Right hindlimb (tissue), 1 donor: Measurements from ENCODE around the gene TEX19.
A peak's percentile ranks its signal among the peaks of the same experiment; 100 is the strongest.

ENCODE experiments used
- DNase-seq: peaks from one replicate; pipeline ENCODE4 v3.0.0-alpha.2; 2018

Gene TEX19

DNA sequence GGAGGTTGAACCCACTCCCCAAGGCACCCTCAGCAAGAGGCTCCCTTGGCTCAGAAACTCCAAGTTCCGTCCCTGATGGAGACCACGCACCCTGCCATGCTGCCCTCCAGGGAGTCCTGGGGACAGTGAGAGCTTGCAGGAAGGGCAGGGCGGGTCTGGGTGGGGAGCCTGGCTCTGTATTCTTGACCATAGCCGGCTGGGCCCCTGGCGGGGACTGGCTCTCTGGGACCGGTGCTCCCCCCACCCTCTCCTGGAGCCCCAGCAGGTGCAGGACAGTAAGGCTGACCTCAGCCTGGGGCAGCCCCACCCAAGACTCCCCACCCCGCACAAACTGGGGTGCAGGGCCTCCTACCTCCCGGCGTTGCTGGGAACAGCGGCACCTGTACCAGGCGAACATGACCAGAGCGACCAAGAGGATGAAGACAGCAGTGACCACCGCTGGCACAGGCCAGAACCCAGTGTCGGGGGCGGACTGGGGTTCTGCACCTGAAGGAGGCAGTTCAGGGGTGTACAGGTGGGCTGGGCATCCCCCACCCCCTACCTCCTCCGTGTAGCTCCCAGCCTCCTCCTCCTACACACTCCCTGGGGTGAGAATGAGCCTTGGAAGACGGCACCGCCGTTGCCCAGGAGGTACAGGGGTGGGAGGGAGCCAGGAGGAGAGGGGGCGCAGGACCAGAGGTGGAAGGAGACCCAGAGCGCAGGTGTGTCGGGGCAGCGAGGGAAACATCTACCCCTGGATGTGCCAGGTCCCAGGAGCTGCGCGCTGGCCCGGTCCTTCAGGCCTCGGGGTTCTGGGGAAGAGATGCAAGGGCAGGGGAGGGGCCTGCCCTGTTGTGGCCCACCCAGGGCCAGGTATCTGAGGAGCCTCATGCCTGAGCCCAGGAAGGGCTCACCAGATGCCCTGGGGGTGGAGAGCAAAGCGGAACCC lies 36.3 kb upstream of the TEX19 start:
- DNase-seq = no peak

DNA sequence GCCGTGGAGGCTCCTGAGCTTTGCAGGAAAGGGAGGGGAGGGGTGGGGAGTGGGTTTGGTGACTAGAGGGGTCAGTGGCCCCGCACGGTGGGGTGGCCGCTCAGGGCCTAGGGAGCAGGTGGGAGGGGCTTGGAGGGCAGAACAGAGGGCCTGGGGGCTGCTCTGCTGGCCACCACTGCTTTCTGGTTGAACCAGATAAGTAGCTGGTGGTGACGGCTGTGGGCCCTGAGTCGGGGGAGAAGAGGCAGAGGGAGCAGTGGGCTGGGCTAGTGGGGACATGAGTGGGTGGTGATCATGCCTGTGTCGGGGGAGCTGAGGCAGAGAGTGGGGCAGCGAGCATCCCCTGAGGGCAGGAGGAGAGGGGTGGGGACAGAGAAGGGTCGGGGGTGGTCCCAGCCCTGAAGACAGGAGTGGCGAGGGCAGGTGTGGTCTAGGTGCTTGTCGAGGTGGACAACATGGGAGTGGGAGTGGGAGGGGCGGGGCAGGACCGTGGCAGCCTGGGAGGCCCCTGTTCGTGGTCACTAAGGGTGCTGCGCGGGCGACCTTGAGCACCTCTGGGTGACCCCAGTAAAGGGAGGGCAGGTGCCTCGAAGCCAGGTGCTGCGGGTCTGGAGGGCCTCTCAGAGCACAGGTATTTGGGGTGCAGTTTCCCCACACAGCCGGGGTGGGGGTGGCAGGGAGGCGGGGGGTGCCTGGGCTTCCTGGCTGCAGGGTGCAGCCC lies 35.4 kb upstream of the TEX19 start:
- DNase-seq = no peak

DNA sequence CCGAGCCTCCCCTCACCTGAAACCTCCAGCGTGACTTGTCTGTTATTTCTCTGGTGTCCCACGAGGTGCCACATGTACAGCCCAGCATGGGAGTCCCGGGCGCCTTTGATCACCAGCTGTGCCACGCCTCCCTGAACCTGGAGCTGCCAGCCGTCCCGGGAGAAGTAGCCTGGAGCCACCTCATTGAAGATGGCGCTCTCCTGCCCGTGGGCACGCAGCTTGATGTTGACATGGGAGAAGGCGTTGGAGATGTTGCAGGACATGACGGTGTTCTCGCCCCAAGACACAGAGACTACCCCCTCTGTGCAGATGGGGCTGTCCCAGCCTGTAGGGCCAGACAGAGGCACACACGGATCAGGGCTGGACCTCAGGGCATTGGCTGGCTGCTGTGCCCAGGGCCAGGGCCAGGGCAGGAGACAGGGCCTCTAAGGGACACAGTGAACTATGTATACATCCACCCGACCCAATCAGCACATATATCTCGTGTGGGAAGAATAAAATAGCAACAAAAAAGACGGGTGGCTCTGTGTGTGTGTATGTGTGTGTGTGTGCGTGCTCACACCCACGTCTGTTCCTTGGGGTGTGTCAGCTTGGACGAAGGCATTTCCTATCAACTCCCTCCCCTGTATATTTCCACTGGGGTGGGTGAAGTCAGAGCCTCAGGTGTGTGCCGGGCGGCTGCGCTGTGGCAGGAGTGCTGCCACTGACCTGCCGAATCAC lies 34.3 kb upstream of the TEX19 start:
- DNase-seq = no peak

DNA sequence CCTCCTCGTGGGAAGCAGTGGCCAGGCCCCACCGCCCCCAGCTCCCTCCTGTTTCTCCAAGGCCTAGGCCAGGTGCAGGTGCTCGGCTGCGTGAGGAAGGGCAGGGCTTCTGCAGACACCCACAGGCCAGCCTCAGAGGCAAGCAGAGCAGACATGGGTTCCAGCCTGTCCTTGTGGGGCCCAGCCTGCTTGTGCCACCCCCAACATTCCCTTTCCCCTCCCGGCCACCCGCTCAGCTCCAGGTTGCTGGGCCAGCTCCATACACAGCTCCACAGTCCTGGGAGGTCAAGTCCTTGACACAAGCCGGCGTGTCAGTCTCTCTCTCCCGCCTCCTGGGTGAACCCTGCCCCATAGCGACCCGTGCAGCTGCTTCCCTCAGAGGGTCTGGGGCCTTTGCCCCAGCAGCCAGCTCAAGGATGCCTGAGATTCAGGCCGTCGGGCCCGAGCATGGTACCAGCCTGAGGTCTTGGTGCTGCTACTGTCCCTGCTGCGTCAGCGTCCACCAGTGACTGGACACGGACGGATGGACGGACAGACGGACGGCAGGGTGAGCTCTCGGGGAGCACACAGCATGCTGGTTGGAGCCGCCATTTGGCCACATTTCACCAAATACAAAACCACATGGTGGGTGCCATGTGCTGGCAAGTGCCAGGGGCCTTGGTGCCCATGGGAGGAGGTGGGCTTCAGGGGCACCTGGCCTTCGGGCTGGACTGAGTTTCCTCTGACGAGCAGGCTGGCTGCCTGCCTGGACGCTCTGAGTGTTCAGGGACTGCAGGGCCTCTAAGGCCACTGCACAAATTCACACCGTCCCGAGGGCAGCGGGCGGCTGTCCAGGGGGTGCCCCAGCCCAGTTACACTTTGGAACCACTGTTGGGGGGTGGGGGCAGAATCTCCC lies 33.5 kb upstream of the TEX19 start:
- no peak for DNase-seq

DNA sequence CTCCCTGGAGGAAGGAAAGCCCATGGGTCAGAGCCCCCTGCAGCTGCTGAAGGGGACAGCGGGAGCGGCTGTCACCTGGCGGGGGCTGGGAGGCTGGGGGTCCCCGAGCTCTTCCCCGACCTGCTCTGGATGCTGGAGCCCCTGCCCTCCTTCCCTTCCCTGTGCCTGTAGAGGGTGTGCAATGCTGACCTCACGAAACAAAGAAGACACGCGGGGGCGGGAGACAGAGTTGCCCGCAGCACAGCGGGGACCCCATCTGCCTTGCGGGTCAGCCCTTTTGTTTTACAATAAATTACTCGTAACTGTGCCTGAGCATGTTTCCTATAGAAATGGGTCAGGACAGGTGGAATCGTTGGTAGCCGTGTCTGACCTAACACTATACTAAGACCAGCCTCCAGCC lies 31.8 kb upstream of the TEX19 start:
- no peak for DNase-seq

DNA sequence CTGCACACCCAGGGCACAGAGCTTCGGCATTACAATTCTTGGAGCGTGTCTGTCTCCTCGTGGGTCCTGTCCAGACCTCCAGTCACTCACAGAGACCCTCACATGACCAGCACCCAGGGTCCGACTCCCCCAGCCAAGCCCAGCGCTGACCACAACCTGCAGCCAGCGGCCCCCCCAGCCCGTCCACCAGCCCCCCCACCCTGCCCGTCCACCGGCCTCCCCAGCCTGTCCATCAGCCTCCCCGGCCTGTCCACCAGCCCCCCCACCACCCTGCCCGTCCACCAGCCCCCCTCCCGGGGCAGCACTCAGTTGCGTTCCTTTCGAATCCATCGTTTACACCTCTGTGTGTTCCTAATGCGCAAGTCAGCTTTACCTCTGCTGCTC lies 31.3 kb upstream of the TEX19 start:
- no peak for DNase-seq

DNA sequence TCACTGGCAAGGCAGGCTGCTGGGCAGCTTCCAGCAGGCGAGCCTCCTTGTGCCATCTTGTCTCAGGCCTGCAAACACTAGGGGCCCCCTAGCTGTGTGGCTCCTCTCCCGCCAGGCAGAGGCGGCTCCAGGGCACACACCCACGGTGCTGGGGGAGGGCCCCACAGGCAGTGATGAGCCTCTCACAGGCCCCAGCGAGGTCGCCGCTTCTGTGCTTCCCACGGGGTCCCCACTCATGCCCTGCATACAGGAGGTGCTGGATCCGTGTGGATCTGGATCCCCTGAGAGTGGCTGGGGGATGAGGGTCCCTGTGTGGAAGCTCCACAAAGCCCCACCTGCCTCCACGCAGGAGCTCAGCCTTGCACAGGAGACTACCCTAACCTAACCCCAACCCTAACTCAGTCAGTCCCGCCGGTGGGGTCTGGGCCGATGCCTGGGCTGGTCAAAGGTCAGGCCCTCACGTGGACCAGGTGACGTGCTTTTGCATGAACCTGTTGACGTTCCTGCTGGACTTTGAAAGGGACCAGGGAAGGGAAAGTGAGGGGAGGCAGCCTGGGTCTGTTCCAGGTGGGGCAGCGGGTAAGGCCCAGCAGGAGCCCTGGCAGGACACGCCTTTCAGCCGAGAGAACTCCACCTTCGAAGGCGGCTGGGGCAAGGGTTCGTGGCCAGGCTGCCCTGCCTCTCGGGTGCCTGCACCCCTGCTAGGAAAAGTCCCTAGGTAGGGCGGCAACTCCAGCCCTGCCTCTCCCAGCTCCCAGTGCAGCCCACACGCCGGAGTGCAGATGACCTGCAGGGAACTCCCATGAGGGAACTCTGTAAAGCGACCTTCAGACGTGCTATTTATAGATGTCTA lies 30.7 kb upstream of the TEX19 start:
- no peak for DNase-seq

DNA sequence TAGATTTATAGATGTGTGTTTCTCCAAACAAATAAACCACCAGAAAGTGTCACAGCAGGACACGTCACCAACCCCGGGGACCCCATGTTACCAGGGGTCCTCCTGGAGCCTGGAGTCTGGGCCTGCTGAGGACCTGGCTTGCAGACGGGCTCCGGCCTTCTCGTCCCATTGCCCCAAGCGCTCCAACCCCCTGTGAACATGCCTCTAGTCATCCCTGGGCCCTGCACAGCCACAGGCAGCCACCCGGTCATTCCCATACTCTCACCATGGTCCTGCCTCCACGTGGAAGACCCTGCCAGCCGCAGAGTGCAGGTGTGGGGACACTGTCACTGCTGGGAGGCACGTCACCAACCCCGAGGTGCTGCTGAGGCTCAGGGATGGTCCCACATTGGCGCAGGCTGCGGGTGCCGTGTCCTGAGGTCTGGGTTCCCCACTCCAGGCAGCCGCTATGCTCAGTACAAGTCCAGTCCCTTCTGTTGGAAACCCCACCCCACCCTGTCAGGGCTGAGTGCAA lies 30.0 kb upstream of the TEX19 start:
- no peak for DNase-seq

DNA sequence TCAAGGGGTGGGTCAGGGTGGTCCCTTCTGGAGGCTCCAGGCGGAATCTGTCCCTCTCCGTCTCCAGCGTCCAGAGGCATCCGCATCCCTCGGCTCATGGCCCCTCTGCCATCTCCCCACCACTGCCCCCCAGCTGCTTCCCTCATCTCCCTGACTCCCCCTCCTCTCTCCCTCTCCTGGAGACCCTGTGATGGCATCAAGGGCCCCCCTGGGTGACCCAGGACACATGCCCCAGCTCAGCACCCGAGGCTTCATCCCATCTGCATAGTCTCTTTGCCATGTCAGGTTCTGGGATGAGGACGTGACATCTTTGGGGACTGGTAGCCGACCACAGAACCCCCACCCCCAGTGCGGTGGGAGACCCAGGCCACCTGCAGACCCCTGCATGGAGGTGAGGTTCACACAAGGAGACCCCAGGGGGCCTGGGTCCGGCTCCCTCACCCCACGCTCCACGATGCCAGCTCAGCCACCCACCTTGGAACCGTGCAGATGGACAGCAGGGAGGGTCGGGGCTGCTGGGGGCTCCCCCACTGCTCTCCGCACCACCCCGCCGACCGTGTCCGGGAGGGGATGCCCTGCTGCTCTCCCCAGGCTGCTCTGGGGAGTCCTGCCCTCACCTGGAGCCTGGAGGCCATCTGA lies 29.2 kb upstream of the TEX19 start:
- no peak for DNase-seq

DNA sequence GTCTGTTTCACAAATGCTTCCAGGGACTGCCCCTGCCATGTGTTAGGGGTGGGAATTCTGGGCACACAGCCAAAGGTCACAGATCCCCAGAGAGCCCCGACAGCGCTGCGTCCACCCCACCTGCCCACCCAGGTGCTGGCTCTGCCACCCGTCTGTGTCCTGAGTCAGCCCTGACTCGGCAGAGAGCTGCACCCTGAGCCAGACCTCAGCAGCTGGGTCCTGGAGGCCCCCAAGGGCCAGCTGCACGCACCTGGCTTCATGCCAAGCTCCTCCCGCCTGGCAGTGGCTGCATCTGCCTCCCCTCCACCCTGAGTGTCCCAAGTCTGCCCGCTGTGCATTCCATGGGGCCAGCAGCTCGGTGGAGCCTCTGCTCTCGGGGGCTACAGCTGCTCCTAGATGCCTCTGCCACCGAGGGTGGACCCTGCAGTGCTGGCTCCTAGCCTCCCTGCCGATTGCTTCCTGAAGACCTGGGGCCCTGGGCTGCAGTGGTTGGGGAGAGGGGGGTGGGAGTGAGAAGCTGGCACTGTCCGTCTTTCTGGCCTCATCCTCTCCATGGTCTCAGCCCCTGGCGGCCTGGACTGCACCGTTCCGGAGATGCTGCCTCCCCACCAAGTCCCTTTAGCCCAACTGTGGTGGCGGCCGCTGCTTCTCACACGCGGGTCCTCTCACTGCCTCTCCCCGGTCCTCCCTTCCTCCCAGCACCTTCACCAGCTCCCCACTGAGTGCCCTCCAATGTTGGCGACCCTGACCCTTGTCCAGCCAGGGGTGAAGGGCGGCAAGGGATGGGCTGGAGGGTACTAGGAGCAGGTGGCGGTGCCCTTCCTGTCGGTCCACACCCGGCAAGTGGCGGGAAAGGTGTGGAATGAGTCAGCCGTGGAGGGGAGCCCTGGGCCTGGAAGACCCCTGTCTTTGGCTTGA lies 28.5 kb upstream of the TEX19 start:
- peak; percentile 85 for DNase-seq

DNA sequence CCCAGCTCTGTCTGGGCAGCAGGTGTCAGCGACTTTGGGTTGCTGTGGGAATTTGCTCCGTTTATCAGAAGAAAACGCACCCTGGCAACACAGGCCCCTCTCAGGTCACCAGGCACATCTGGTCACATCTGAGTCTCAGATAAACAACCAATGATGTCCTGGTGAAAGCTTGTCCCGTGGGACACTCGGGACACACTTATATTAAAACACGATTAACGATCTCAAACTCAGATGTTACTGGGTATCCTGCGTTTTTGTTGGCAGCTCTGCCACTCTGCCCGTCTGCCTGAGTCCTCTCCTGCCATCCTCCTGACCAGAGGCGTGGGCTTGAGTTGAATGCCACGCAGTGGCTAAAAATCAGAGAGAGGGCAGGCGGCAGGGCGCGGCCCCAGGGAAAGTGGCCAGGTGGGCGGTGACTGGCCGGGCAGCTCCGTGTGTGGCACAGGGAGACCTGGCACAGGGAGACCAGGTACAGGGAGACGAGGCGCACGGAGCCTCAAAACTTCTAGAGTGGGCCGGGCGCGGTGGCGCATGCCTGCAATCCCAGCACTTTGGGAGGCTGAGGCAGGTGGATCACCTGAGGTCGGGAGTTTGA lies 27.6 kb upstream of the TEX19 start:
- no peak for DNase-seq

DNA sequence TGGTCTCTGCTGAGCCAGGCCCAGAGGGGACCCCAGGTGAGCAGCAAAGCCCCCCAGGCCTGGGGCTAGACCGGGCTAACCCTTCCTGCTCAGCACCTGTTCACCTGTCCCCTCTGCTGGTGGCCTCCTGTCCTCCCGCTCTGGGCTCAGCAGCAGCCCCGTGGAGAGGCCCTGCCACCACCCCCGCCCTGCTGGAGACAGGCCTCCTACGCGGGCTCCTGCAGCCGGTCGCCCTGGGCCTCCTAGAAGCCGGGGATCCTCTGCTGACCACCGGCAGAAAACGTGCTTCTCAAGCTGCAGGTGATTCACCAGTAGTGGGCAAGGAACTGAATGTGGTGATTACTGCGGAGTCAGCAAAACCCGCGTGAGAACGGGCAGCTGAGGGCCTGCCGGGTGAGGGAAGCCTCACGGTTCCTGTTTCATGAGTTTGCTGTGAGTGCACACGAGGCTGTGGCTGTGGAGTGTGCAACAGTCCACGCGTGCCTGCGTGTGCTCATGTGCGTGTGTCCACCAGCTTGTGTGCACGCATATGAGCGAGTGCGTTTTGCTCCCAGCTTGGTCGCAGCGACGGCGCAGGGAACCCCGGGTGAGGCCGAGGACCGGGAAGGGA lies 26.3 kb upstream of the TEX19 start:
- DNase-seq = no peak

DNA sequence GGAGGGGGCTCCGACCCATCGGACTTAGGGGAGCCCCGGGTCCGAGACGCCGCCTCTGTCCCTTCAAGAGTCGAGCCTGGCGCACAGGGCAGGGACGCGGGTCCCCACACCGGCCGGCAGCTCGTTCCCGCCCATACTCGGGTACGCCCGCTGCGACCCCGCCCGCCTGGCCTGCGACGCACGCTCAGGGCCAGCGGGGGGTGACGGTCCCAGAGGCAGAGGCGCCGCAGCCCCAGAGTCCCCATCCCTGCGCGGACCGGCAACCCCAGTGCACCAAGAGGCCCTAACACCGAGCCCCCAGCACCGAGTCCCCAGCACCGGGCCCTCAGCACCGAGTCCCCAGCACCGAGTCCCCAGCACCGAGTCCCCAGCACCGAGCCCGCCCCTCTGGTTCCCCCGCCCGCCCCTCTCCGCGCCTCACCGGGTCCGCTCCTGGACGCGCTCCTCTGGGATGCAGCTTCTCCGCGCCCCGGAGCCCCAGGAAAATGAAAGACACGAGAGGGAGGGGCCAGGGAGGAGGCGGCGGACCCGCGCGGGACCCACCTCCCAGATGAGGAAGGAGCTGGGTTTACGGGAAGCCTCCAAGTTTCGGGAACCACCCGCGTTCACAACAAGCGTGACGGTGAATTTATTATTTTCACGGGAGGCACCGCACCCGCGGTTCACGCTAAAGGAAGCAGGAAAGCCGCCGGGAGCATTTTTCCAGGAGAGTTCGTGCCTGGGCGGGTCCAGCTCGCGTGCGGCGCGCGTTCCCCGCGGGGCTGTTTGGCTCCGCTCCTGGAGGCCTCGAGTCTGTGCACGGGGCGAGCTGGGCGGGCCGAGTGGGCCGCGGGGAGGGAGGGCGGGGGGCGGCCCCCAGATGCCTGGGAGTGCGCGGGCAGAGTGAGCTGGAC lies 25.5 kb upstream of the TEX19 start, which contains the start of gene SECTM1:
TSS of gene SECTM1 (minus strand) at position 488 of the 893 bp plus-strand sequence. CDS start 6,526 bp downstream, outside the sequence.
- DNase-seq = peak; percentile 77

DNA sequence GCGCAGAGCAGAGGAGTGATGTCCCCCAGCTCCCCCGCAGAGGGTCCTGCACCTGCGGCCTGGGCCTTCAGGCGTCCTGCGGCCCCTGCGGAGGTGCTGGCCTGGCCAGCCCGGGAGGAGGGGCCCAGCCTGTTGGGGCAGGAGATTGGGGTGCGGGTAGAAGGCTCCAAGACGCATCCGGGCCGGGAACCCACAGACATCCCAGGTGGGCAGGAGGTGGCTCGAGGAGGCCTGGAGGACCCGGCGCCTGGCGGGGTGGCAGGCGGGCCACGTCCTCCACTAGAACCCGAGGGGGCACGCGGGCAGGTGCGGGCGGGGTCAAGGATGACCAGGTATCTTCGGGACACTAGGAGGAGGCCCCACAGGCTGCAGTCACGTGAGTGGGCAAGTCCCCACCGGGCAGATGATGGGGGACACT lies 24.8 kb upstream of the TEX19 start:
- DNase-seq = no peak

DNA sequence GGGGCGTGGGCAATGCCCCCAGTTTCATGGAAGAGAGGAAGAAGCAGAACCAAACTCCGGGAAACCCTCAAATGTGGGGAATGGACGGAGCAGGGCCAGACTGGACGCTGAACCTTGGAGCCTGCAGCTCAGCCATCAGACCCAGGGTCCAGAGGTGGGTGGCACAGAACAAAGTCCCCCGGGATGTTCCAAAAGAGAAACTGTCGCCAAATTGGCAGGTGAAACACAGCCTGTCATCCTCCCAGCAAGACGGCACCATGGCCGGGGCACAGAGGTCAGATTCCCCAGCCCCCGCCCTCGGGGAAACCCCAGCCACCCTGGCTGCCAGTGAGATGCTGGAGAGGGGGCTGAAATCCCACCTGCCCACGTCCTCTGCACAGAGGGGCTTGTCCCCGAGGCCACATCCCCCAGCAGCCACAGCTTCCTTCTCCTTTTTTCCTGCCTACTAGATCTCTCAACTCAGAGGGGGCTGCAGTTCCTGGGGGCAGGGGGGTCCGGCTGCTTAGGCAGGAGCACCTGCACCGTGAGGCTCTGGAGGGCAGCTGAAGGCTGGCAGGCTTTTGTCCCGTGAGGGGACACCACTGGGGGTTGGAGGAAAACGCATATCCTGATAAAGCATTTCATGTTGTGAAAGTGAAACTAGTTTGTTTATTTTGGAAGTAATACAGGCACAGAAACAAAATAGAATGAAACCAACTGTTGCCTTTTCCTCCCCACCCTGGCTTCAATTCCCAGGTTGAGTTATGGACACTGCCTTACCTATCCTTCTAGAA lies 24.2 kb upstream of the TEX19 start:
- DNase-seq = no peak

DNA sequence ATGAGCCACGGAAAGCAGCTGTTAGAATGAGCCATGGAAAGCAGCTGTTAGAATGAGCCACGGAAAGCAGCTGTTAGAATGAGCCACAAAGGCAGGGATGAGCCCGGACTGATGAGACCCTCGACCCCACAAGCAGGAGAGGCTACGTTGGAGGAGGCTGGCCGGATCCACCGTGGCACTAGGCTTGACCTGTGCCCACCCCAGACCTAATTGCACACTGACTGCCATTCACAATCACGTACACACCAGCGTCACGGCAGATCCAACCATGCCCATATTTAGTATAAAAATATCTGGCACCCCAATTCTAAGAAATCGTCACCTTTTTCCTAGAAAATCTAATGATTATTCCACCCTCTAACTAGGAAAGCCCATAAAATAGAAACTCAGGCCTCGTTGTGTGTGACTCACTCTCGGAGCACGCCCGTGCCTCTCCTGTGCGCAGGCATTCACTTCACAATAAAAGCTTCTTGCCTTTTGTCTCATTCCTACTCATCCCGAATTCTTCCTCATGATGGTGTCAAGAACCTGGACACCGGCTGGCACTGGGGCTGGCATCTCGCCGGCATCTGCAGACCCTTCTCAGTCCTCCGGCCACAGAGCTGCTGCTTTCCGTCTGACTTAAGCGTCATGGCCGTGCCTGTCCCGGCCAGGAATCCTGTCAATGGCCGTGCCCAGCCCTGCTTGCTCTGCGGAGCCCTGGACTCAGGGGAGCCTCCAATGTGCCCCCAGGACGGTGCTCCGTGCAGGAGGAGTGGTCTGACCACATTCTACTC lies 20.0 kb upstream of the TEX19 start:
- peak; percentile 68 for DNase-seq
